PC-9 (cell line): Measurements from ENCODE around the gene RIMS1.

Experiments
- CTCF ChIP-seq: fragments of 200-600 bp; sonication (generic); conservative IDR thresholded peaks from 2 replicates; pipeline ENCODE4 v1.6.1; 2017; ENCODE audit warnings: mixed run types, antibody characterized with exemption, mild to moderate bottlenecking, moderate library complexity
- EZH2 ChIP-seq: fragments of 200-600 bp; sonication (generic); IDR thresholded peaks from 2 replicates; pipeline ENCODE4 v1.8.0; 2017; ENCODE audit warnings: antibody characterized with exemption, low read depth

- TF ChIP-seq CTCF: no peak
- TF ChIP-seq EZH2: no peak
These were observed 404.3 kb downstream of the RIMS1 start for GRCh38 chr6:72290620-72291019.
